MCF 10A (cell line): Measurements from ENCODE around the gene GPX4. TPM values are rescaled to one million over a fixed set of nuclear protein-coding genes. Genes with fewer than 3 reads are reported as not detected.

ENCODE experiments used
- BruUV-seq: library from RNA; stranded (reverse); fragments of 400-500 nt; replicated peaks from 2 replicates; lab custom pipeline; 2021; lab: Mats Ljungman, UMichigan
- CTCF ChIA-PET: fragments of 300-600 bp; sonication (Branson Sonifier 250); formaldehyde crosslinking; extraction: SDS; loops from one replicate; lab custom pipeline; 2021; ENCODE audit warnings: antibody characterized with exemption, inconsistent platforms; lab: Yijun Ruan, JAX
- POLR2A ChIA-PET: fragments of 300-600, 350-650 bp; sonication (Branson Sonifier 250); formaldehyde crosslinking; extraction: SDS; loops from one replicate; lab custom pipeline; 2020; ENCODE audit warnings: antibody characterized with exemption, inconsistent platforms; lab: Yijun Ruan, JAX
- DNase-seq: peaks from one replicate; pipeline ENCODE4 v3.0.0-alpha.2; 2018; ENCODE audit not compliant: unreplicated experiment
- H3K27ac Mint-ChIP-seq: one replicate; pipeline ENCODE4 v1.8.0; 2022; ENCODE audit warnings: mild to moderate bottlenecking, low read depth, mixed read lengths; ENCODE audit not compliant: unreplicated experiment
- H3K27me3 Mint-ChIP-seq: one replicate; pipeline ENCODE4 v1.8.0; 2022; ENCODE audit warnings: mixed read lengths; ENCODE audit not compliant: insufficient read depth, unreplicated experiment
- H3K36me3 Mint-ChIP-seq: one replicate; pipeline ENCODE4 v1.8.0; 2022; ENCODE audit warnings: mild to moderate bottlenecking, moderate library complexity, mixed read lengths; ENCODE audit not compliant: insufficient read depth, unreplicated experiment
- H3K4me1 Mint-ChIP-seq: one replicate; pipeline ENCODE4 v1.8.0; 2022; ENCODE audit warnings: mixed read lengths; ENCODE audit not compliant: insufficient read depth, unreplicated experiment
- H3K4me3 Mint-ChIP-seq: one replicate; pipeline ENCODE4 v1.8.0; 2022; ENCODE audit warnings: mild to moderate bottlenecking, moderate library complexity, mixed read lengths; ENCODE audit not compliant: unreplicated experiment
- H3K9me3 Mint-ChIP-seq: one replicate; pipeline ENCODE4 v1.8.0; 2022; ENCODE audit warnings: mixed read lengths; ENCODE audit not compliant: unreplicated experiment
- CTCF ChIP-seq: fragments of 200-600 bp; IDR thresholded peaks from one replicate; pipeline ENCODE4 v1.8.0; 2022; ENCODE audit warnings: antibody characterized with exemption, mild to moderate bottlenecking; ENCODE audit not compliant: unreplicated experiment
- intact Hi-C: fragments of 100-400 bp; cut with micrococcal nuclease; formaldehyde crosslinking; loops from 2 replicates; pipeline ENCODE4 v1.14.1; 2022
- total RNA-seq: library from RNA; stranded (reverse); gene quantifications from 2 replicates; pipeline ENCODE4 v1.2.3, GENCODE V29; 2022

The GPX4 gene
- total RNA-seq, 1 experiment from 2014 or later: 191 TPM

DNA sequence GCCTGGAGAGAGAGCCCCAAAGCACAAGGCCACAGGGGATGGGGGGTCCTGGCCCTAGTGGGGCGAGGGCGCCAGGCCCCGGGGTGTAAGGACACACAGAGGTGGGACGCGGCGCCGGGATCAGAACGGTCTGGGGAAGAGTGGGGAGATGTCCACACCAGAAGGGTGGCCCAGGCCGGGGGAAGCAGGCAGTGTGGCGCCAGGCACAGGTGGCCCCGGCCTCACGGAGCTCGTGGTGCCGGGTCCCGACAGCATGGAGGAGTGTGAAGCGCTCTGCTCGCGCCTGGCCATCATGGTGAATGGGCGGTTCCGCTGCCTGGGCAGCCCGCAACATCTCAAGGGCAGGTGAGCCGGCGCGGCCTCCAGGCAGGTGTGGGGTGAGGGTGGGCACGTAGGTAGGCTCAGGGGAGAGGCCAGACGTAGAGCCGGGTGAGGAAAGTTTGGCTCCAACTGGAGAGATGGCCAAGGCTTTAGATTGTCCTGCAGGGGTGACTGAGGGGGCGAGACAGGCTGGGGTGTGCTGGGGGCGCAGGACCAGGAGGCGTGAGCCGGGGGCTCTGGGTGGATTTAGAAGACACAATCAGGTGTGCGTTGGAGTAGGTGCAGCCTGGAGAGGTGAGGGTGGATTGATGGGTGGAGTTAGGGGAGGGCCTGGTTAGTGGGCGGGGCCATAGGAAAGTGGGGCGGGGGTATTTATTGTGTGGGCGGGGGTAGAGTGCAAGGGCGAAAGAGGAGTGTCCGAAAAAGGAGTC lies 39.7 kb upstream of the GPX4 start:
- H3K27ac Mint-ChIP-seq: no peak overlapping the region
- POLR2A ChIA-PET: interaction anchor here (0.8 to 4.8 kb wide), 6 partner anchors 11 to 114 kb away, joined by 3 to 31 read pairs (median 12); partner anchors contain the start of genes ABCA7, CNN2 and GPX4

DNA sequence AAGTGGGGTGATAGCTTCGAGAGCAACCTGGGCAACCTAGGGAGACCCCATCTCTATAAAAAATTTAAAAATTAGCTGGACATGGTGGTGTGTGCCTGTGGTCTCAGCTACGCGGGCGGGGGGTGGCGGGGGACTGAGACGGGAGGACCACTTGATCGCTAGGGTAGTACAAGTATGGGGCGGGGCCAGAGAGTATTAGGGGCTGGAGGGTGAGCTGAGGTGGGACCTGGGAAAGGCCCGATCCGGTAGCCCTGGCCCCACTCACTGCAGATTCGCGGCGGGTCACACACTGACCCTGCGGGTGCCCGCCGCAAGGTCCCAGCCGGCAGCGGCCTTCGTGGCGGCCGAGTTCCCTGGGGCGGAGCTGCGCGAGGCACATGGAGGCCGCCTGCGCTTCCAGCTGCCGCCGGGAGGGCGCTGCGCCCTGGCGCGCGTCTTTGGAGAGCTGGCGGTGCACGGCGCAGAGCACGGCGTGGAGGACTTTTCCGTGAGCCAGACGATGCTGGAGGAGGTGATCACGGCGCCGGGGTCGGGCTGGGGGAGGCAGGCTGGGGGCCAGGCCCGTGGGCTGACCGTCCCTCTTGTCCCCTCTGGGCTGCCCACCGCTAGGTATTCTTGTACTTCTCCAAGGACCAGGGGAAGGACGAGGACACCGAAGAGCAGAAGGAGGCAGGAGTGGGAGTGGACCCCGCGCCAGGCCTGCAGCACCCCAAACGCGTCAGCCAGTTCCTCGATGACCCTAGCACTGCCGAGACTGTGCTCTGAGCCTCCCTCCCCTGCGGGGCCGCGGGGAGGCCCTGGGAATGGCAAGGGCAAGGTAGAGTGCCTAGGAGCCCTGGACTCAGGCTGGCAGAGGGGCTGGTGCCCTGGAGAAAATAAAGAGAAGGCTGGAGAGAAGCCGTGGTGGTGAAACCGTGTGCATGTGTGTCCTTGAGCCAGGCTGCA lies 38.9 kb upstream of the GPX4 start:
- BruUV-seq: no TSS peak

More for the DNA sequence above, 39.7 kb upstream of the GPX4 start:
- Mint-ChIP-seq H3K4me3 (no peak overlapping the region), H3K9me3 (no peaks in the 10 kb centered on the region), H3K36me3 (peaks cover 6% of the 10 kb centered on the region), H3K27me3 (no peaks in the 10 kb centered on the region), H3K4me1 (peaks cover 21% of the 10 kb centered on the region)
- no TSS peak for BruUV-seq
- intact Hi-C loops: no loop called here
- no peak for DNase-seq
- TF ChIP-seq CTCF: no peak
- CTCF ChIA-PET: interaction anchor here (0.6 to 2.0 kb wide), 8 partner anchors 9 to 39 kb away, joined by 3 to 9 read pairs (median 4); partner anchors contain the start of gene GPX4

GRCh38 chr19:1065606-1066109 lies 38.1 kb upstream of the GPX4 start:
- H3K9me3 Mint-ChIP-seq: no peaks in the 10 kb centered on the region
- no peak for DNase-seq
- BruUV-seq: no TSS peak
- H3K4me3 Mint-ChIP-seq: peak overlapping the region; percentile 72
- peak overlapping the region; percentile 77 for H3K27ac Mint-ChIP-seq
- TF ChIP-seq CTCF: no peak
- peaks cover 23% of the 10 kb centered on the region for H3K4me1 Mint-ChIP-seq
- intact Hi-C loops: loop anchor here (5.0 kb wide), 1 partner anchor 37 kb away; the partner anchor contains the start of gene GPX4
- H3K36me3 Mint-ChIP-seq: peaks cover 6% of the 10 kb centered on the region
- ChIA-PET POLR2A (interaction anchor here (0.5 to 4.8 kb wide), 8 partner anchors 10 to 433 kb away, joined by 3 to 31 read pairs (median 8); partner anchors contain the start of genes ABCA7, CNN2 and GPX4), CTCF (interaction anchor here (1.0 to 2.0 kb wide), 2 partner anchors 28 to 90 kb away, joined by 3 to 9 read pairs; no protein-coding TSS in a partner anchor)
- no peaks in the 10 kb centered on the region for H3K27me3 Mint-ChIP-seq

More for the DNA sequence above, 38.9 kb upstream of the GPX4 start:
- H3K4me1 Mint-ChIP-seq: peaks cover 23% of the 10 kb centered on the region
- peaks cover 6% of the 10 kb centered on the region for H3K36me3 Mint-ChIP-seq
- intact Hi-C loops: loop anchor here (5.0 kb wide), 1 partner anchor 37 kb away; the partner anchor contains the start of gene GPX4
- DNase-seq: peak; percentile 74
- TF ChIP-seq CTCF: peak; percentile 79
- POLR2A ChIA-PET: interaction anchor here (0.5 to 4.8 kb wide), 10 partner anchors 10 to 433 kb away, joined by 3 to 31 read pairs (median 4); partner anchors contain the start of genes ABCA7, CNN2 and GPX4
- peak overlapping the region; percentile 72 for H3K4me3 Mint-ChIP-seq
- H3K27ac Mint-ChIP-seq: no peak overlapping the region
- no peaks in the 10 kb centered on the region for H3K9me3 Mint-ChIP-seq
- H3K27me3 Mint-ChIP-seq: no peaks in the 10 kb centered on the region
- CTCF ChIA-PET: interaction anchor here (0.6 to 2.0 kb wide), 8 partner anchors 9 to 39 kb away, joined by 3 to 9 read pairs (median 4); partner anchors contain the start of gene GPX4
